Immature natural killer cell (primary cell): ENCODE results near the gene HAGHL. TPM values are rescaled to one million over a fixed set of nuclear protein-coding genes. Genes with fewer than 3 reads are reported as not detected.
A peak's percentile ranks its signal among the peaks of the same experiment; 100 is the strongest.
"Not testable (repeated sequence)": the region's sequence is repeated elsewhere in the genome, so short reads cannot be mapped to it uniquely, and the experiment has no call there.

Source experiments
- DNase-seq, 3 donors: peaks; one replicate each; pipeline ENCODE4 v3.0.0; 2022; ENCODE audit warnings: mixed read lengths in 1 of 3
- H3K27ac Mint-ChIP-seq, 6 donors: one replicate each; pipeline ENCODE4 v1.8.0; 2020; ENCODE audit warnings: mixed read lengths in 6 of 6, mild to moderate bottlenecking in 5 of 6, inconsistent platforms in 4 of 6, moderate library complexity in 3 of 6
- H3K27me3 Mint-ChIP-seq, 3 donors: one replicate each; pipeline ENCODE4 v1.8.0; 2020 to 2021; ENCODE audit warnings: low read depth in 3 of 3, mild to moderate bottlenecking in 3 of 3, mixed read lengths in 3 of 3, moderate library complexity in 3 of 3, inconsistent platforms in 1 of 3
- H3K36me3 Mint-ChIP-seq, 3 donors: one replicate each; pipeline ENCODE4 v1.8.0; 2020; ENCODE audit warnings: mixed read lengths in 3 of 3, inconsistent platforms in 2 of 3, mild to moderate bottlenecking in 2 of 3
- H3K4me1 Mint-ChIP-seq, 2 donors: one replicate each; pipeline ENCODE4 v1.8.0; 2020; ENCODE audit warnings: inconsistent platforms in 2 of 2, mild to moderate bottlenecking in 2 of 2, mixed read lengths in 2 of 2, moderate library complexity in 1 of 2
- H3K4me3 Mint-ChIP-seq, 5 donors: one replicate each; pipeline ENCODE4 v1.8.0; 2020; ENCODE audit warnings: mild to moderate bottlenecking in 5 of 5, mixed read lengths in 5 of 5, inconsistent platforms in 3 of 5, moderate library complexity in 3 of 5
- H3K9me3 Mint-ChIP-seq, 6 donors: one replicate each; pipeline ENCODE4 v1.8.0; 2020; ENCODE audit warnings: mild to moderate bottlenecking in 6 of 6, mixed read lengths in 6 of 6, inconsistent platforms in 4 of 6, moderate library complexity in 3 of 6
- polyA plus RNA-seq, 3 donors: library from polyadenylated mRNA; unstranded; fragments of 300-500 nt; fragmentation: Illumina TruSeq; gene quantifications; one replicate each; pipeline ENCODE4 v1.2.3, GENCODE V29; 2021

The HAGHL gene
- polyA plus RNA-seq, 3 donors from 2014 or later = 6.4 to 12.0 (median 9.1) TPM

DNA sequence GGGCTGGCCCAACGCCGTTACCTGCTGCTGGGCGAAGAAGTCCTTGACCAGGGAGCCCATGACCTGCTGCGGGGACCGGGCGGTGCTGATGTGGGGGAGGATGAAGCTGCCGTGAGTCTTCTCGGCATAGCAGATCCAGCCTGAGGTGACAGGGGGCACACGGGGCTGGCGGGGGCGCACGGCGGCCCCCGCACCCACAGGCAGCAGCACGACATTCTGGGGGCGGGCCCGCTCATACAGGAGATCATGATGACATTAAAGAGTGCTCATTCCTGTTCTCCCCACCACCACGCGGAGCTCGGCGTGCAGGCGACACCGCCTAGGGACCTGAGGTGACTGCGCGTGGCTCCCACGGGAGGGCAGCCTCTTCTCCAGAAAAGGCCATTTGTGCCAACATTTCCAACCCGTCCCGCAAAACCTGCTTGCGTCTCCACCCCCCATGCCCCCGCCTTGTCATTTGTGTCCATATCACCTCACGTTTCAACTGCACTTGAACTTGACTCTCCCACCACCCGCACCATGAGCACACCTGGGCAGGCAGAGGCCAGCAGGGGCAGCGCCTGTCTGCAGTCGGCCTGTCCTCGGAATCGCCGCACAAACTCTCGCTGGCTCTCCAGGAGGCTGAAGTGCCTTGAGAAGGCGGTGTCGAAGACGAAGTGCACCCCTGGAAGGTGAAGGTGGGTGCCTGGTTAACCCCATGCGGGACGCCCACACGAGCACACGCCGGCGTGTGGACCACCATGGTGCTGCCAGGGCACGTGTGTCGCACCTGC, 7.5 kb downstream of the HAGHL start:
- no peak for DNase-seq
- Mint-ChIP-seq H3K36me3 (peaks cover 0 to 7% (median 0%) of the 10 kb centered on the region in 3 donors), H3K27me3 (peaks cover 0 to 6% (median 5%) of the 10 kb centered on the region in 3 donors), H3K27ac (no peak overlapping the region), H3K4me3 (no peak overlapping the region), H3K4me1 (peaks cover 4 to 7% of the 10 kb centered on the region in 2 donors), H3K9me3 (no peaks in the 10 kb centered on the region)

DNA sequence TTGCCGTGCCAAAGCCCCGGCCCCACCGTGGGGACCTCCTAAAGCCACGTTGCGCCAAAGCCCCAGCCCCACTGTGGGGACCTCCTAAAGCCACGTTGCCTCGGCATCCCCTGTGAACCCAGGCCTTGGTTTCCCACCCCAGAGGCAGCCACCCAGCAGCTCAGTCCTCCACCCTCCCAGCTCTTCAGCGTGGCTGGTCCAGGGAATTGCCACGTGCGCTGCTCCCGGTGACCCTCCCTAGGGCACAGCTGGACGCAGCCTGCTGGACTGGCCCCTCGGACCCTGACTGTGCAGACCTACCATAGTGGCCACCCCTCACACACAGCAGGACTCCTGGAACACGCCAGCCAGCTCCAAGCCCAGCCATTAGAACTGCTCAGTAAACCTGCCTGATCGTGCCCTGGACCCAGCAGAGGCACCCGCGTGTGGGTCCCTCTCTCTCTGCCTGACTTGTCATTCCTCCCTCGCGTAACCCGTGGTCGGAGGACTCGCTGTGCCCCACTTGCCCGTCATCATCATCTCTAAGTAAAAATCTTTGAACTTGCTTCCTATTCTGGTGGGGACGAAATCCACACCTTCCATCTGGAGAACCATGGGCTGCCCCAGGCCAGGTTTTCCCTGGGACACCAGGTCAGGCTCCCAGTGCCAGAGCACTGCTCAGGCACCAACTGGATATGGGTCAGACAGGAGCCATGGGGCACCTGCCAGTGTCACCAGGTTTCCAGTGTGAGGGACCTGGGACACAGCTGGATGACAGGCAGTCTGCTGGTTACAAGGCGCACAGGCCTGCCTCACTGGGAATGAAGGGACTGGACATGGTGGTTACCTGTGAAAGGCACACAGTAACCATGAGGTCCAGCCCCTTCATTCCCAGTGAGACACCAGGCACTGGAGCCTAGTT, 8.3 kb downstream of the HAGHL start:
- no peak overlapping the region for H3K27ac Mint-ChIP-seq
- no peak for DNase-seq
- peaks cover 0 to 7% (median 0%) of the 10 kb centered on the region in 3 donors for H3K36me3 Mint-ChIP-seq
- peak overlapping the region in 1 of 5 donors; percentile 17 for H3K4me3 Mint-ChIP-seq
- peaks cover 0 to 6% (median 5%) of the 10 kb centered on the region in 3 donors for H3K27me3 Mint-ChIP-seq
- no peaks in the 10 kb centered on the region for H3K9me3 Mint-ChIP-seq
- peaks cover 8 to 12% of the 10 kb centered on the region in 2 donors for H3K4me1 Mint-ChIP-seq

DNA sequence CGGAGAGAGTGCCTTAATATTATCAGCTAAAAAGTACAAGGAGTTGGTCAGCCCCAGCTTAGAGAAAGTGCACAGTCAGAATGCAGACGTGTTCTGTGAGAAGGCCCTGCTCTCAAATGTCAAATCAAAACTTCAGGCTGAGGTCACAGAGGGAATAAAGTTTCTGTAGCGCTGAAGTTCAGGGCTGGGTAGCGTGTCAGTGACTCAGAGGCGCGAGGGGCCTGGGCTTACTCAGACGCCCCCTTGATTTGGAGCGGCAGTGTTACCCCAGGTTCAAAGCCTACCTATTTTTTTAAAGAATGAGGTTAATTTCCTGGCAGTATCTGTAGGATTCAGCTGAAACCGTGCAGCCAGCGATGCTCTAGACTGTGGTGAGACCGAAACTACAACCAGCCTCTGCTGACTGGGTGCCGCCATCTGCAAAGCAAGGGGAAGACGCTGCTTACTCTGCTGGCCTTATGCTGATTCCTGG, 9.1 kb downstream of the HAGHL start:
- H3K27me3 Mint-ChIP-seq = peaks cover 0 to 5% (median 4%) of the 10 kb centered on the region in 3 donors
- H3K4me1 Mint-ChIP-seq = peaks cover 8 to 12% of the 10 kb centered on the region in 2 donors
- DNase-seq = no peak
- H3K27ac Mint-ChIP-seq = no peak overlapping the region
- H3K36me3 Mint-ChIP-seq = peaks cover 0 to 7% (median 0%) of the 10 kb centered on the region in 3 donors
- H3K9me3 Mint-ChIP-seq = no peaks in the 10 kb centered on the region
- no peak overlapping the region for H3K4me3 Mint-ChIP-seq

DNA sequence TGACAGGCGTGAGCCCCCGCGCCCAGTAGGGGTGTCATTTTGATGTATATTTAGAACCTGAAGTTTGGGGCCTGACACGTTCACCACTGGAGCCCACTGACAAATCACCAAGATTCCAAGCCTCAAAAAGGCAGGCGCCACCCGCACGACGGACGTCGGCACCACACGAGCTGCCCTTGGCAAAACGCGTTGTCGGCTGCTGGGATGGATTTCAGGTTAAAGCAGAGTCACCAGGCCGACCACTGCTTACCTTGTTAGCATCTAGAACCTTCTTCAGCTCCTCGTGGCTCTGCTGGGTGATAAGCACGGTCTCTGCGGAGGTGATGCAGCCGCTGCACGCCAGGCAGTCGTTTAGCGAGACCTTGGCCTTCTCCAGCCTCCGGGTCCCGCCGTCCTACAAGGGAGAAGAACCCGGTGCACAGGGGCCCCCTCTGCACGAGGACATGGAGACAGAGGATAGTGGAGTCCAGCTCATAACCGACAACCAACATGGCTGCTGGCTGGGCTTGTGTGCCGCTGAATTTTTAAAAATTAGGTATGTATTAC, 10.1 kb downstream of the HAGHL start:
- no peak overlapping the region for H3K27ac Mint-ChIP-seq
- H3K9me3 Mint-ChIP-seq = no peaks in the 10 kb centered on the region
- no peak overlapping the region for H3K4me3 Mint-ChIP-seq
- H3K36me3 Mint-ChIP-seq = peaks cover 0 to 7% (median 0%) of the 10 kb centered on the region in 3 donors
- DNase-seq = no peak
- H3K4me1 Mint-ChIP-seq = peaks cover 8 to 15% of the 10 kb centered on the region in 2 donors
- H3K27me3 Mint-ChIP-seq = peaks cover 0 to 5% (median 4%) of the 10 kb centered on the region in 3 donors

DNA sequence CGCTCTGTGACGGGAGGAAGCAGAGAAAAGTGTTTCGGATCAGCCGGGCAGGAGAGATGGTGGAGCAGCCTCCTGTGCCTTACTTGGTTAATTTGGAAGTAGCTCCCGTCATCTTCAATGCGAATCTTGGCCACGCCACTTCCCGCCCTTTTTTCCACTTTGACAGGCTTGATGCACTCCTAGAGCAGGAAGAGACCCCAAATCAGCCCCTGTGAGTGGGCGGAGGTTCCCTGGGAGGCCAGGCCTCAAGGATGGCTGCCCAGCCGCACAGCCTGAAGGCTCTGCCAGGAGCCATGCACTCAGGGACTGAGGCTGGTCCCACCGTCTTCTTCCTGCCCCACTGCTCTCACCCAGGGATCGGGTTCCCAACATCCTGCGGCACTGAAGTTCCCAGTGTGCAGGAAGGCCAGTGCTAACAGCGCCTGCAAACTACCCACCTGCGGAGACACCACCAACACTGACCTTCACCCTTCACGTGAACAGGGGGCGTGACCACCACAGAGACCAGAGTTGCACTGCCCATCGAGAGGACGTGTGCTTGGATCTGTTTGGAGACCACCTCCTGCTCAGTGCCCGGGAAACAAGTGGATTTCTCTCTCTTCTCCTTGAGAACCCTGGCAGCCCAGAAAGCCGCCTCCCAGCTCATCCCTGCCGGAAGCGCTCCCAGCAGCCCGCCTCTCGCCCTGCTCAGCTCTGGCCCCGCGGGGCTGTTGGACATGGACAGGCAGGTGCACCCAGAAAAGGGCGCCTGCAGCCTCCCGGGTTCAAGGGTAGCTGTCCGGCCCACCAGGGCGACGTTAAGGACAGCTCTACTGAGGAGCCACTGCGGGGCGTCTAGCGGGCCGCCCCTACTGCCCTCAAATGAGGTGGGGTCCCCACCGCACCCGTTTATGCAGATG, 12.9 kb downstream of the HAGHL start:
- Mint-ChIP-seq H3K27me3 (peaks cover 0 to 4% (median 1%) of the 10 kb centered on the region in 3 donors), H3K4me1 (peaks cover 8 to 15% of the 10 kb centered on the region in 2 donors), H3K9me3 (no peaks in the 10 kb centered on the region), H3K27ac (no peak overlapping the region), H3K4me3 (peak overlapping the region; percentile 33 to 77 (median 69)), H3K36me3 (peaks cover 0 to 7% (median 0%) of the 10 kb centered on the region in 3 donors)
- no peak for DNase-seq

DNA sequence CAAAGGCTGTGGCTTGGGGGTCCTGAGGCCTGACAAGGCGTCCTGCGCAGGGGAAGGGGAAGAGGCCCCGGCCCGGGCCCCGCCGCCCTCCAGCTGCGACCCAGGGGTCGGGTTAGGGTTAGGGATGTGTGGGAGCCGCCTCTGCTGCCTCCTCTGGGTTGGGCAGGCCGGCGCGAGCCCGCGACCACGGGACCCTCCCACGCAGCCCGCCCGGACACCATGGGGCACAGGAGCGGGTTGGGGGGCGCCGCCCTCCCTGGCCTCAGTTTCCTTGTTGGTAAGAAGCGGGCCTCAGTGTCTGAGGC, 13.5 kb downstream of the HAGHL start:
- peak overlapping the region in 1 of 6 donors; percentile 58 for H3K27ac Mint-ChIP-seq

DNA sequence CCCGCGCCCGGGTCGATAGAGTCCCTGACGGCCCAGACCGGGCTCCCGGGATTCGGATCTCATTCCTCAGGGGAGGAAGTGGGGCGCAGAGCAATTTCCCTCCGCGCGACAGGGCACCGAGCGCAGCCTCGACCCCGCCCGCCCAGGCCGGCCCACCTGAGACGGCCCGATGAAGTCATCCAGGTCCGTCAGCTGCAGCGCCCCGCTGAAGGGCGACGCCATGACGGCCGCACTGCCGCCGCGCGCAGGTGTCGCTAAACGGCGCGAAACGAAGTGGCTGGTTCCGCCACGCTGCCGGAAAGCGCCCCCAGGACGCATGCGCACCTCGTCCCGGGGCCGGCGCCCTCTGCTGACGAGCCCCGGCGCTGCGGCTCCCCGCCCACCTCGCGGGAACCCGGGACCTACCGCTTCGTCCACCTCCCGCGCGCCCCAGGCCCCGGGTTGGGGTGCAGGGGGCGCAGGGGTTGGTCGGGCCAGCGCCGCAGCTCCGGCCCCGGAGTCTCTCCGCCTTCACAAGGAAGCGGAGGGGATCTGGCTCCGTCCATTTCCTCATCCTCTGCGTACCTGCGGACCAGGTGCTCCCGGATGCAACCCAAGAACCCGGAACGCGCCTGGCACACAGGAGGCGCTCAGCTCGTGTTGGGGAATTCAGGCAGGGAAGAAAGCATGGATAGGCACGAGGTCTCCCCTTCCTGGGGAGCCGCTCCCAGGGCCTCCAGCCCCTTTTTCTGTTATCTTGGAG, 14.0 kb downstream of the HAGHL start, which contains the start of gene CIAO3:
CIAO3 (minus strand) TSS at position 234 of the 742 bp plus-strand sequence; CDS start at position 222, 12 bp downstream.
- Mint-ChIP-seq H3K4me1 (peaks cover 8 to 15% of the 10 kb centered on the region in 2 donors), H3K27ac (peak within 1 kb of the TSS in 3 of 6 donors; percentile 32 to 58 (median 57)), H3K9me3 (no peaks in the 10 kb centered on the region), H3K4me3 (peak within 1 kb of the TSS; percentile 69 to 82 (median 76)), H3K27me3 (peaks cover 0 to 4% (median 1%) of the 10 kb centered on the region in 3 donors), H3K36me3 (peaks cover 0 to 4% (median 0%) of the 10 kb centered on the region in 3 donors)
- peak; percentile 90 to 92 (median 91) for DNase-seq

More for the DNA sequence above, 13.5 kb downstream of the HAGHL start:
- H3K9me3 Mint-ChIP-seq = no peaks in the 10 kb centered on the region
- peaks cover 0 to 4% (median 1%) of the 10 kb centered on the region in 3 donors for H3K27me3 Mint-ChIP-seq
- H3K4me3 Mint-ChIP-seq = peak overlapping the region; percentile 69 to 82 (median 76)
- no peak for DNase-seq
- peaks cover 0 to 7% (median 0%) of the 10 kb centered on the region in 3 donors for H3K36me3 Mint-ChIP-seq
- H3K4me1 Mint-ChIP-seq = peaks cover 8 to 15% of the 10 kb centered on the region in 2 donors

DNA sequence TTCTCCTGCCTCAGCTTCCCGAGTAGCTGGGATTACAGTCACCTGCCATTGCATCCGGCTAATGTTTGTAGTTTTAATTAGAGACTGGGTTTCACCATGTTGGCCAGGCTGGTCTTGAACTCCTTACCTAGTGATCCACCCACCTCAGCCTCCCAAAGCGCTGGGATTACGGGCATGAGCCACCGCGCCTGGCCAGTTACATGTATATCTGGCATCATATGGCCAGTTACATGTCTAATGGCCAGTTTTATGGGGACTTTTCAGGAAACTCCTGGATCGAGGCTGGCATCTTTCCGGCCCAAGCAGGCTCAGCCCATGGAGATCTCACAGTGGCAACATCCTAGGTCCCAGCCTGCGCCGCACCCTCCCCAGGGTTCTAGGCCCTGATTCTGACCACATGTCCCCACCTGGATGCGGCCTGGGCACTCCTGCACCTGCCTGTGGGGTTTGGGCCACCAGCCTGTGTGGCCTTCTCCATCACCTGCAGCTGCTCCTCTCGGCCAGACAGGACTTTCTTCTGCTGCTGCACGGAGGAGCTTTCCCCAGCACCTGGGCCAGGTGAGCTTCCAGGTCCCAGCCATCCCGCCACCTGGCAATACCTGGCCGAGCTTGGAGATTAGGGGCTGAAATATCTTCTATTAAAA, 15.2 kb downstream of the HAGHL start:
- Mint-ChIP-seq H3K4me3 (peak overlapping the region; percentile 45 to 67 (median 63)), H3K36me3 (no peaks in the 10 kb centered on the region), H3K27ac (no peak overlapping the region), H3K27me3 (peaks cover 0 to 6% (median 1%) of the 10 kb centered on the region in 3 donors), H3K9me3 (no peaks in the 10 kb centered on the region), H3K4me1 (peaks cover 8 to 15% of the 10 kb centered on the region in 2 donors)
- no peak for DNase-seq

DNA sequence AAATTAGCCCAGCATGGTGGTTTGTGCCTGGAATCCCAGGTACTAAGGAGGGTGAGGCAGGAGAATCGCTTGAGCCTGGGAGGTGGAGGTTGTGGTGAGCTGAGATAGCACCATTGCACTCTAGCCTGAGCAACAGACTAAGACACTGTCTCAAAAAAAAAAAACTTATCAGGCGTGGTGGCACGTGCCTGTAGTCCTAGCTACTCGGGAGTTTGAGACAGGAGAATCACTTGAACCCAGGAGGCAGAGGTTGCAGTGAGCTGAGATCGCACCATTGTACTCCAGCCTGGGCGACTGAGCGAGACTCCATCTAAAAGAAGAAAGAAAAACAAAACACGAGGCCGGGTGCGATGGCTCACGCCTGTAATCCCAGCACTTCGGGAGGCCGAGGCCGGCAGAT, 16.0 kb downstream of the HAGHL start:
- H3K36me3 Mint-ChIP-seq, DNase-seq, H3K9me3 Mint-ChIP-seq, H3K27me3 Mint-ChIP-seq, H3K27ac Mint-ChIP-seq, H3K4me3 Mint-ChIP-seq: not testable (repeated sequence)
- peaks cover 8 to 15% of the 10 kb centered on the region in 2 donors for H3K4me1 Mint-ChIP-seq

DNA sequence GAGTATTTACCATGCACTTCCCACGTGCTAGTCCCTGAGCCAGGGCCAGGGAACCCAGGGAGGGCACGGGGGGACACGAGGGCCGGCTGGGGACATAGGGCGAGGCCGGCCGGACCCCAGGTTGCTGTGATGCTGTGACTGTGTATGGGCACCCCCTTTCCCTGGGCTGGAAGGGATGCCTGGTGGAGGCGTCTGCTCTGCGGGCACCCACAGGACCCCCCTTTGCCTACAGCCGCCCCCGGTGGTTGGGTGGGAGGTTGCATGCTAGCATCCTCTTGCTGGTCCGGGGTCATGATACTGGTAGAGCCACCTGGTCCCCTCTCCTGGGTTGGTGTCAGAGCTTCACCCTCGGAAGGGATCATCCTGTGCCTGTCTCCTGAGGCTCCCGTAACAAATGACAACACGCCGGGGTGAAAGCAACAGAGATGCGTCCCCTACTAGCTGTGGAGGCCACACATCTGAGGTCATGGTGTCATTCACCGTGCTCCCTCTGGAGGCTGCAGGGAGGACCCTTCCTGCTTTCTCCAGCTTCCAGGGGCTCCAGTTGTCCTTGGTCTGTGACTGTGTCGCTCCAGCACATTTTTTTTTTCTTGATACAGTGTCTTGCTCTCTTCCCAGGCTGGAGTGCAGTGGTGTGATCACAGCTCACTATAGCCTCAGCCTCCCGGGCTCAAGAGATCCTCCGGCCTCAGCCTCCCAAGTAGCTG, 17.0 kb downstream of the HAGHL start:
- Mint-ChIP-seq H3K4me3 (no peak overlapping the region), H3K9me3 (no peaks in the 10 kb centered on the region), H3K27me3 (peaks cover 0 to 2% (median 0%) of the 10 kb centered on the region in 3 donors), H3K27ac (no peak overlapping the region), H3K36me3 (no peaks in the 10 kb centered on the region), H3K4me1 (peaks cover 8 to 13% of the 10 kb centered on the region in 2 donors)
- DNase-seq = no peak

DNA sequence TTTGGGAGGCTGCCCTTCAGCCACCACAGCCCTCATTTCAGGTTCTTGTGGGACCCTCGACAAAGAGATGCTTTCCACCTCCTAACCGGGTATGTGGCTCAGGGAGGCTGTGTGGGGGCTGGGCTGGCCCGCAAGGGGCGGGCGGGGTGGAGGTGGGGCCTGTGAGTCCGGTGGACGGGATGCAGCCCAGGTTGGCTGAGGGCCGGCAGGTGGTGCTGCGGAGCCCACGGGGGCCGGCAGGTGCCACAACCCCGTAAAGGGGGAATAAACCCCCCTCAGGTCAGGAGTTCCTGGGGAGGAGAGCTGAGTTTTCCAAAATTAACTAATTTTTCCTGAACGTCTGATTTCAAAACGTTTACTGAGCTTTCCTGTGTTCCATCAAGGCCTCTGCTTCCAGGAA, 18.8 kb downstream of the HAGHL start:
- Mint-ChIP-seq H3K36me3 (no peaks in the 10 kb centered on the region), H3K4me1 (peaks cover 0 to 3% of the 10 kb centered on the region in 2 donors), H3K4me3 (no peak overlapping the region), H3K27ac (no peak overlapping the region), H3K27me3 (peaks cover 0 to 2% (median 0%) of the 10 kb centered on the region in 3 donors), H3K9me3 (no peaks in the 10 kb centered on the region)
- DNase-seq = no peak
